Panc1 (cell line): ENCODE data around the gene APOBEC3B.
"Not testable (repeated sequence)": the region's sequence is repeated elsewhere in the genome, so short reads cannot be mapped to it uniquely, and the experiment has no call there.

ENCODE experiments used
- POLR2AphosphoS5 ChIP-seq: IDR thresholded peaks from 2 replicates; pipeline ENCODE4 v1.6.1; 2012; ENCODE audit warnings: mild to moderate bottlenecking, low read depth, low read length, moderate library complexity
- TF ChIP-seq, protein P1 (sequence below): fragments of 450-650 bp; IDR thresholded peaks from 2 replicates; pipeline ENCODE4 v1.5.1; 2017; ENCODE audit warnings: mild to moderate bottlenecking

DNA sequence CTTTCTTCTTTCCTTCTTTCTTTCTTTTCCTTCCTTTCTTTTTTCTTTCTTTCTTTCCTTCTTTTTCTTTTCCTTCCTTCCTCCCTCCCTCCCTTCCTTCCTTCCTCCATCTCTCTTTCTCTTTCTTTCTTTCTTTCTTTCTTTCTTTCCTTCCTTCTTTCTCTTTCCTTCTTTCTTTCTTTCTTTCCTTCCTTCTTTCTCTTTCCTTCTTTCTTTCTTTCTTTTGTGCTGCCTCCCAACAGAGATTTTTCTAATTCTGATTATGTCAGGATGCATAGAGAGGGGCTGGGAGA is 23.6 kb upstream of the APOBEC3B start:
- not testable (repeated sequence) for TF ChIP-seq POLR2AphosphoS5
- TF ChIP-seq, protein P1, sequence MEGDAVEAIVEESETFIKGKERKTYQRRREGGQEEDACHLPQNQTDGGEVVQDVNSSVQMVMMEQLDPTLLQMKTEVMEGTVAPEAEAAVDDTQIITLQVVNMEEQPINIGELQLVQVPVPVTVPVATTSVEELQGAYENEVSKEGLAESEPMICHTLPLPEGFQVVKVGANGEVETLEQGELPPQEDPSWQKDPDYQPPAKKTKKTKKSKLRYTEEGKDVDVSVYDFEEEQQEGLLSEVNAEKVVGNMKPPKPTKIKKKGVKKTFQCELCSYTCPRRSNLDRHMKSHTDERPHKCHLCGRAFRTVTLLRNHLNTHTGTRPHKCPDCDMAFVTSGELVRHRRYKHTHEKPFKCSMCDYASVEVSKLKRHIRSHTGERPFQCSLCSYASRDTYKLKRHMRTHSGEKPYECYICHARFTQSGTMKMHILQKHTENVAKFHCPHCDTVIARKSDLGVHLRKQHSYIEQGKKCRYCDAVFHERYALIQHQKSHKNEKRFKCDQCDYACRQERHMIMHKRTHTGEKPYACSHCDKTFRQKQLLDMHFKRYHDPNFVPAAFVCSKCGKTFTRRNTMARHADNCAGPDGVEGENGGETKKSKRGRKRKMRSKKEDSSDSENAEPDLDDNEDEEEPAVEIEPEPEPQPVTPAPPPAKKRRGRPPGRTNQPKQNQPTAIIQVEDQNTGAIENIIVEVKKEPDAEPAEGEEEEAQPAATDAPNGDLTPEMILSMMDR, result not testable (repeated sequence)
